K562 (cell line): ENCODE results near the gene MYMX. TPM values are rescaled to one million over a fixed set of nuclear protein-coding genes. Genes with fewer than 3 reads are reported as not detected.

ENCODE experiments used
- BRD9 ChIP-seq: fragments of 450-650 bp; IDR thresholded peaks from 2 replicates; pipeline ENCODE4 v1.6.1; 2018; ENCODE audit warnings: low read depth; ENCODE audit not compliant: partially characterized antibody
- C11orf30 ChIP-seq: fragments of 450-650 bp; IDR thresholded peaks from 2 replicates; pipeline ENCODE4 v1.6.1; 2016; ENCODE audit warnings: low read depth, mild to moderate bottlenecking
- HDAC3 ChIP-seq: fragments of 450-650 bp; IDR thresholded peaks from 2 replicates; pipeline ENCODE4 v1.6.1; 2018; ENCODE audit warnings: borderline replicate concordance, mild to moderate bottlenecking, moderate library complexity; ENCODE audit not compliant: partially characterized antibody
- JUND ChIP-seq, 2 experiments: IDR thresholded peaks; 2 replicates in 1 of 2; 3 replicates in 1 of 2; pipeline ENCODE4 v1.6.1; 2011; ENCODE audit warnings: borderline replicate concordance in 2 of 2, low read depth in 2 of 2, low read length in 2 of 2, improper control_type of control experiment in 1 of 2, missing biosample characterization in 1 of 2, missing genetic modification characterization in 1 of 2, missing genetic modification reagents in 1 of 2
- PML ChIP-seq: IDR thresholded peaks from 2 replicates; pipeline ENCODE4 v1.6.1; 2012; ENCODE audit warnings: low read length, inconsistent platforms
- TEAD1 ChIP-seq, 2 experiments: fragments of 450-650 bp in 1 of 2; sonication (generic) in 1 of 2; formaldehyde crosslinking; IDR thresholded peaks; 2 replicates each; pipeline versions ENCODE4 v1.4.0 to v1.8.0; 2020 to 2022; ENCODE audit warnings: mild to moderate bottlenecking in 2 of 2, missing genetic modification reagents in 1 of 2
- ZNF644 ChIP-seq: fragments of 200-800 bp; sonication (Bioruptor generic); IDR thresholded peaks from 2 replicates; pipeline ENCODE4 v1.6.1; 2016; ENCODE audit warnings: low read depth, missing genetic modification characterization, missing compliant biosample characterization
- polyA plus RNA-seq, 8 experiments: library from polyadenylated mRNA; depleted of rRNA in 4 of 8; stranded (reverse) in 5 of 8; unstranded in 3 of 8; fragments of >200 nt; fragmentation: Nextera tagmentation in 2 of 8; fragmentation: Illumina TruSeq in 1 of 8; extraction: Ambion mirVana in 2 of 8; extraction: Trizol in 1 of 8; gene quantifications; 2 replicates each; pipeline versions ENCODE4 v1.2.1 to v1.2.3, GENCODE V29; 2011 to 2014; ENCODE audit warnings: inconsistent platforms in 1 of 8, missing spikeins in 1 of 8
- total RNA-seq, 7 experiments: library from RNA; depleted of rRNA in 6 of 7; stranded (reverse); fragments of >200 nt in 6 of 7; fragmentation: Illumina TruSeq in 2 of 7; extraction: Trizol in 2 of 7; gene quantifications; 2 replicates each; pipeline versions ENCODE4 v1.2.1 to v1.2.3, GENCODE V29; 2011 to 2021; ENCODE audit warnings: low replicate concordance in 1 of 7
- TF ChIP-seq, protein P1 (sequence below): fragments of 450-650 bp; formaldehyde crosslinking; IDR thresholded peaks from 2 replicates; pipeline ENCODE4 v1.4.0; 2020; ENCODE audit warnings: mild to moderate bottlenecking
- TF ChIP-seq, protein P2 (sequence below), 2 experiments: fragments of 450-650 bp; IDR thresholded peaks; 2 replicates each; pipeline ENCODE4 v1.6.1; 2016
- TF ChIP-seq, protein P3 (sequence below): fragments of 250-450 bp; sonication (Bioruptor Pico); IDR thresholded peaks from 2 replicates; pipeline ENCODE4 v1.5.0; 2020; ENCODE audit warnings: mild to moderate bottlenecking
- TF ChIP-seq, protein P4 (sequence below), 2 experiments: IDR thresholded peaks in 1 of 2; conservative IDR thresholded peaks in 1 of 2; 2 replicates each; pipeline ENCODE4 v1.6.1; 2016; ENCODE audit warnings: low read depth in 2 of 2, mild to moderate bottlenecking in 1 of 2, missing compliant biosample characterization in 1 of 2, missing genetic modification characterization in 1 of 2, moderate library complexity in 1 of 2

Gene MYMX
- total and polyA plus RNA-seq, 9 of the 15 experiments (the other 6 are each of a cell fraction or from before 2014, with no cell fraction given) = 0.12 TPM; not detected in 8

DNA sequence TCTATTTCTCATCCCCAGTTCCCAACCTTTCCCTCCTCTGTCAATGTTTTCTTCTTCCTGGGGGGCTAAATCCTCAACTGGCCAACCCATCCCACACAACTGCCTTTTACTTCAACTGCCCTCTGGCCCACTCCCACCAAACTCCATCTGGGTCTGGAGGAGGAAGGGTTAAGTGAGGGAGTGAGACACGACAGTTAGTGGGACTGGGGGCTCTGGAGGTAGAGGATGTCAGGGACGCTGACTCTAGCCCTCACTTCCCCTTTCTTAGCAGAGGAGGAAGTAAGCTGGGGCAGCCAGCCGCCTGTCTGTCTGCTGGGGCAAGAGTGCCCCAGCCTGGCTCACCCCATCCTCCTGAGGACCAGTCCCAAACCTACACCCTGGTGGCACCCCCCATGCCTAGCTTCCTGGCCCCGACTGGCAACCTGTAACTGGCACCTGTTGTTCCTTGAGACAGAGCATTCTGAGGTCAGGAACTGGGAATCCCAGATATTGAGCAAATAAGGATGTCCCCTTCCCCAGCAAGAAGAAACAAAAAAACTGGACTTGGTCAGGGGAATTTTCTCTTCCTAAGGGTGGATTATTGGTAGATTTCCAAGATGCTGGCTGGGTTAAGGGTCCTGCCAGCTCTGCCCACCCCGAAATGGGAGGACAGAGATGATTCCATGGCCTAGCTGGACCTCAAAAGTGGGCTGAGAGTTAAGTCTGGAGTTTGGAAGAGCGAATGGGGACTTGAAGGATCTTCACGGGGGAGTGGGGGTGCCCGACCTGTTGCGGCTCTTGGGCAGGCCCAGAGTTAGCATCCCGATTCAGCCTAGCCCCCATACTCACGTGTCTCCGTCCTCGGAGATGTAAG, 47.7 kb downstream of the MYMX start (continued):
- no peak for TF ChIP-seq TEAD1 (CRISPR knock-in tag; IDR thresholded peaks at IDR 0.05)
- TF ChIP-seq PML = no peak
- no peak for TF ChIP-seq C11orf30
- TF ChIP-seq, protein P1, sequence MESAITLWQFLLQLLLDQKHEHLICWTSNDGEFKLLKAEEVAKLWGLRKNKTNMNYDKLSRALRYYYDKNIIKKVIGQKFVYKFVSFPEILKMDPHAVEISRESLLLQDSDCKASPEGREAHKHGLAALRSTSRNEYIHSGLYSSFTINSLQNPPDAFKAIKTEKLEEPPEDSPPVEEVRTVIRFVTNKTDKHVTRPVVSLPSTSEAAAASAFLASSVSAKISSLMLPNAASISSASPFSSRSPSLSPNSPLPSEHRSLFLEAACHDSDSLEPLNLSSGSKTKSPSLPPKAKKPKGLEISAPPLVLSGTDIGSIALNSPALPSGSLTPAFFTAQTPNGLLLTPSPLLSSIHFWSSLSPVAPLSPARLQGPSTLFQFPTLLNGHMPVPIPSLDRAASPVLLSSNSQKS (CRISPR knock-in tag) = no peak
- TF ChIP-seq BRD9 = no peak
- TF ChIP-seq ZNF644 = no peak
- TF ChIP-seq, protein P2, sequence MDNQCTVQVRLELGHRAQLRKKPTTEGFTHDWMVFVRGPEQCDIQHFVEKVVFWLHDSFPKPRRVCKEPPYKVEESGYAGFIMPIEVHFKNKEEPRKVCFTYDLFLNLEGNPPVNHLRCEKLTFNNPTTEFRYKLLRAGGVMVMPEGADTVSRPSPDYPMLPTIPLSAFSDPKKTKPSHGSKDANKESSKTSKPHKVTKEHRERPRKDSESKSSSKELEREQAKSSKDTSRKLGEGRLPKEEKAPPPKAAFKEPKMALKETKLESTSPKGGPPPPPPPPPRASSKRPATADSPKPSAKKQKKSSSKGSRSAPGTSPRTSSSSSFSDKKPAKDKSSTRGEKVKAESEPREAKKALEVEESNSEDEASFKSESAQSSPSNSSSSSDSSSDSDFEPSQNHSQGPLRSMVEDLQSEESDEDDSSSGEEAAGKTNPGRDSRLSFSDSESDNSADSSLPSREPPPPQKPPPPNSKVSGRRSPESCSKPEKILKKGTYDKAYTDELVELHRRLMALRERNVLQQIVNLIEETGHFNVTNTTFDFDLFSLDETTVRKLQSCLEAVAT (IDR thresholded peaks at IDR 0.05) = no peak
- TF ChIP-seq, protein P3, sequence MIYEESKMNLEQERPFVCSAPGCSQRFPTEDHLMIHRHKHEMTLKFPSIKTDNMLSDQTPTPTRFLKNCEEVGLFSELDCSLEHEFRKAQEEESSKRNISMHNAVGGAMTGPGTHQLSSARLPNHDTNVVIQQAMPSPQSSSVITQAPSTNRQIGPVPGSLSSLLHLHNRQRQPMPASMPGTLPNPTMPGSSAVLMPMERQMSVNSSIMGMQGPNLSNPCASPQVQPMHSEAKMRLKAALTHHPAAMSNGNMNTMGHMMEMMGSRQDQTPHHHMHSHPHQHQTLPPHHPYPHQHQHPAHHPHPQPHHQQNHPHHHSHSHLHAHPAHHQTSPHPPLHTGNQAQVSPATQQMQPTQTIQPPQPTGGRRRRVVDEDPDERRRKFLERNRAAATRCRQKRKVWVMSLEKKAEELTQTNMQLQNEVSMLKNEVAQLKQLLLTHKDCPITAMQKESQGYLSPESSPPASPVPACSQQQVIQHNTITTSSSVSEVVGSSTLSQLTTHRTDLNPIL (CRISPR knock-in tag) = no peak
- TF ChIP-seq HDAC3 = no peak
- TF ChIP-seq, protein P4, sequence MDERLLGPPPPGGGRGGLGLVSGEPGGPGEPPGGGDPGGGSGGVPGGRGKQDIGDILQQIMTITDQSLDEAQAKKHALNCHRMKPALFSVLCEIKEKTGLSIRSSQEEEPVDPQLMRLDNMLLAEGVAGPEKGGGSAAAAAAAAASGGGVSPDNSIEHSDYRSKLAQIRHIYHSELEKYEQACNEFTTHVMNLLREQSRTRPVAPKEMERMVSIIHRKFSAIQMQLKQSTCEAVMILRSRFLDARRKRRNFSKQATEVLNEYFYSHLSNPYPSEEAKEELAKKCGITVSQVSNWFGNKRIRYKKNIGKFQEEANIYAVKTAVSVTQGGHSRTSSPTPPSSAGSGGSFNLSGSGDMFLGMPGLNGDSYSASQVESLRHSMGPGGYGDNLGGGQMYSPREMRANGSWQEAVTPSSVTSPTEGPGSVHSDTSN (CRISPR knock-in tag; IDR thresholded peaks at IDR 0.05; ENCODE audit: low read depth) = no peak
- TF ChIP-seq, protein P4 (tag; conservative IDR thresholded peaks at IDR 0.05; ENCODE audit: low read depth) = no peak
- 0 out of 2 replicates have a peak, but pooled peaks have one; percentile 11 for TF ChIP-seq JUND (IDR thresholded peaks at IDR 0.05; ENCODE audit: borderline replicate concordance, low read depth, low read length)
- no peak for TF ChIP-seq JUND (tag; IDR thresholded peaks at IDR 0.05; ENCODE audit: borderline replicate concordance, low read depth, low read length)
